NOMO-1 treated with DMSO at 0.1 percent for 48 hours (cell line): Measurements from ENCODE around the gene USP16.

ENCODE experiments used
- DNase-seq: peaks from one replicate; lab custom pipeline; 2025; ENCODE audit not compliant: unreplicated experiment; lab: John Stamatoyannopoulos, UW

The USP16 gene

GRCh38 chr21:29082046-29082815 lies 57.8 kb downstream of the USP16 start:
- DNase-seq, result no peak

- DNase-seq, result no peak
These were observed 58.8 kb downstream of the USP16 start for GRCh38 chr21:29083306-29083705.

GRCh38 chr21:29084372-29084771 lies 59.9 kb downstream of the USP16 start:
- no peak for DNase-seq

GRCh38 chr21:29085106-29085752 lies 60.8 kb downstream of the USP16 start:
- no peak for DNase-seq

GRCh38 chr21:29091033-29091432 lies 66.6 kb downstream of the USP16 start:
- DNase-seq, result no peak

GRCh38 chr21:29092102-29092959 lies 67.9 kb downstream of the USP16 start:
- DNase-seq, result no peak

GRCh38 chr21:29096218-29097015 lies 71.9 kb downstream of the USP16 start:
- peak; percentile 34 for DNase-seq

- DNase-seq, result no peak
These were observed 73.7 kb downstream of the USP16 start for GRCh38 chr21:29098156-29098555.

- DNase-seq, result no peak
These were observed 78.4 kb downstream of the USP16 start for GRCh38 chr21:29102791-29103257.
